NB4 (cell line): Measurements from ENCODE around the gene CCL21.

Experiments
- DNase-seq: peaks from one replicate; pipeline ENCODE4 v3.0.0; 2010; ENCODE audit warnings: low read depth
- H3K4me3 ChIP-seq: one replicate; pipeline ENCODE4 v1.5.1; 2011; ENCODE audit warnings: mild to moderate bottlenecking, low read depth, low read length, moderate library complexity
- MAX ChIP-seq: IDR thresholded peaks from 2 replicates; pipeline ENCODE4 v1.6.1; 2011; ENCODE audit warnings: low read depth, low read length
- MYC ChIP-seq: IDR thresholded peaks from 2 replicates; pipeline ENCODE4 v1.6.1; 2011; ENCODE audit warnings: low read depth, low read length
- POLR2A ChIP-seq: IDR thresholded peaks from 2 replicates; pipeline ENCODE4 v1.6.1; 2011; ENCODE audit warnings: mild to moderate bottlenecking; ENCODE audit not compliant: insufficient read length; ENCODE audit errors: extremely low read depth
- TF ChIP-seq, protein P1 (sequence below): IDR thresholded peaks from one replicate; pipeline ENCODE4 v1.5.1; 2012; ENCODE audit warnings: low read depth, low read length

CCL21 gene

GRCh38 chr9:34659592-34660253 lies 50.2 kb downstream of the CCL21 start:
- DNase-seq = peak; percentile 40
- H3K4me3 ChIP-seq = no peak overlapping the region
- TF ChIP-seq POLR2A (no peak), MAX (no peak), MYC (no peak)
- TF ChIP-seq, protein P1, sequence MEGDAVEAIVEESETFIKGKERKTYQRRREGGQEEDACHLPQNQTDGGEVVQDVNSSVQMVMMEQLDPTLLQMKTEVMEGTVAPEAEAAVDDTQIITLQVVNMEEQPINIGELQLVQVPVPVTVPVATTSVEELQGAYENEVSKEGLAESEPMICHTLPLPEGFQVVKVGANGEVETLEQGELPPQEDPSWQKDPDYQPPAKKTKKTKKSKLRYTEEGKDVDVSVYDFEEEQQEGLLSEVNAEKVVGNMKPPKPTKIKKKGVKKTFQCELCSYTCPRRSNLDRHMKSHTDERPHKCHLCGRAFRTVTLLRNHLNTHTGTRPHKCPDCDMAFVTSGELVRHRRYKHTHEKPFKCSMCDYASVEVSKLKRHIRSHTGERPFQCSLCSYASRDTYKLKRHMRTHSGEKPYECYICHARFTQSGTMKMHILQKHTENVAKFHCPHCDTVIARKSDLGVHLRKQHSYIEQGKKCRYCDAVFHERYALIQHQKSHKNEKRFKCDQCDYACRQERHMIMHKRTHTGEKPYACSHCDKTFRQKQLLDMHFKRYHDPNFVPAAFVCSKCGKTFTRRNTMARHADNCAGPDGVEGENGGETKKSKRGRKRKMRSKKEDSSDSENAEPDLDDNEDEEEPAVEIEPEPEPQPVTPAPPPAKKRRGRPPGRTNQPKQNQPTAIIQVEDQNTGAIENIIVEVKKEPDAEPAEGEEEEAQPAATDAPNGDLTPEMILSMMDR = no peak
